Vagina (tissue), 2 donors: Measurements from ENCODE around the gene ADAT3. TPM values are rescaled to one million over a fixed set of nuclear protein-coding genes. Genes with fewer than 3 reads are reported as not detected.

Experiments
- DNase-seq, 2 donors: peaks; one replicate each; pipeline ENCODE4 v3.0.0-alpha.2; 2017; ENCODE audit errors: extremely low spot score in 2 of 2
- H3K27ac ChIP-seq: fragments of 200-600 bp; sonication (generic); one replicate; pipeline ENCODE4 v1.5.1; 2019
- H3K27me3 ChIP-seq: fragments of 200-600 bp; sonication (generic); one replicate; pipeline ENCODE4 v1.5.1; 2019
- H3K36me3 ChIP-seq, 2 donors: fragments of 200-600 bp; sonication (generic); one replicate each; pipeline ENCODE4 v1.5.1; 2017 to 2019
- H3K4me1 ChIP-seq: fragments of 200-600 bp; sonication (generic); one replicate; pipeline ENCODE4 v1.5.1; 2019
- H3K4me3 ChIP-seq, 2 donors: fragments of 200-600 bp; sonication (generic); 1 replicate in 1 of 2; 2 replicates in 1 of 2; pipeline ENCODE4 v1.5.1; 2016 to 2019
- H3K9me3 ChIP-seq: fragments of 200-600 bp; sonication (generic); one replicate; pipeline ENCODE4 v1.5.1; 2019
- POLR2A ChIP-seq, 2 donors: fragments of 450-650 bp; IDR thresholded peaks; one replicate each; pipeline ENCODE4 v1.6.1; 2017; ENCODE audit warnings: antibody characterized with exemption in 2 of 2, mild to moderate bottlenecking in 2 of 2, moderate library complexity in 2 of 2
- POLR2AphosphoS5 ChIP-seq, 2 donors: sonication (generic); formaldehyde crosslinking; IDR thresholded peaks; one replicate each; pipeline ENCODE4 v1.9.0; 2017; ENCODE audit warnings: antibody characterized with exemption in 2 of 2, mild to moderate bottlenecking in 2 of 2, low read depth in 1 of 2; ENCODE audit not compliant: insufficient read depth in 1 of 2
- intact Hi-C: fragments of 100-400 bp; cut with DNase I; formaldehyde crosslinking; loops from one replicate; pipeline ENCODE4 v1.15.1; 2023
- total RNA-seq: library from RNA; depleted of rRNA; stranded (reverse); fragments of >200 nt; gene quantifications from one replicate; pipeline ENCODE4 v1.2.3, GENCODE V29; 2016
- TF ChIP-seq, protein P1 (sequence below), 3 experiments: fragments of 450-650 bp in 2 of 3; fragments of 200-600 bp in 1 of 3; sonication (generic) in 1 of 3; IDR thresholded peaks; one replicate each; pipeline ENCODE4 v1.5.1; 2017 to 2019; ENCODE audit warnings: antibody characterized with exemption in 3 of 3, mild to moderate bottlenecking in 2 of 3, moderate library complexity in 2 of 3

Gene ADAT3
- total RNA-seq, 1 donor from 2014 or later = 5.2 TPM

DNA sequence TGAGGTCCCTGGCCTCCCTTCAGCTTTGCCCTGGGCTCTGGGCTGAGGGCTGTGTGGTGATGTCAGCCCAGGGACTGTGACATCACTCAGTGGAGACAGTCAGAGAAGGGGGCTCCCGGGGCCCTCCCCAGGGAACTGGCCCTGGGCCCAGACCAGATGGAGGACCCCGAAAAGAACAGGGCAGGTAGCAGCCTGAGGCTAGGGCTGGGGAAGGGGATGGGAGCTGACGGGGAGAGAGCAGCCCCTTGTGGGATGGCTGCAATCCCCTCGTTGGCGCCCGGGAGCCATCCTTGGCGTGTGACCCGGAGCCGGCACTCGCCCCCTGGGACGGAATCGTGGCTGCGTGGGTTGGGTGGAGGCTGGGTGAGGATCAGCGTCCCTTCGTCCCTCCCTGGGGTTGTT is 49.3 kb downstream of the ADAT3 start:
- H3K36me3 ChIP-seq = no peaks in the 10 kb centered on the region
- no peak overlapping the region for H3K4me3 ChIP-seq

DNA sequence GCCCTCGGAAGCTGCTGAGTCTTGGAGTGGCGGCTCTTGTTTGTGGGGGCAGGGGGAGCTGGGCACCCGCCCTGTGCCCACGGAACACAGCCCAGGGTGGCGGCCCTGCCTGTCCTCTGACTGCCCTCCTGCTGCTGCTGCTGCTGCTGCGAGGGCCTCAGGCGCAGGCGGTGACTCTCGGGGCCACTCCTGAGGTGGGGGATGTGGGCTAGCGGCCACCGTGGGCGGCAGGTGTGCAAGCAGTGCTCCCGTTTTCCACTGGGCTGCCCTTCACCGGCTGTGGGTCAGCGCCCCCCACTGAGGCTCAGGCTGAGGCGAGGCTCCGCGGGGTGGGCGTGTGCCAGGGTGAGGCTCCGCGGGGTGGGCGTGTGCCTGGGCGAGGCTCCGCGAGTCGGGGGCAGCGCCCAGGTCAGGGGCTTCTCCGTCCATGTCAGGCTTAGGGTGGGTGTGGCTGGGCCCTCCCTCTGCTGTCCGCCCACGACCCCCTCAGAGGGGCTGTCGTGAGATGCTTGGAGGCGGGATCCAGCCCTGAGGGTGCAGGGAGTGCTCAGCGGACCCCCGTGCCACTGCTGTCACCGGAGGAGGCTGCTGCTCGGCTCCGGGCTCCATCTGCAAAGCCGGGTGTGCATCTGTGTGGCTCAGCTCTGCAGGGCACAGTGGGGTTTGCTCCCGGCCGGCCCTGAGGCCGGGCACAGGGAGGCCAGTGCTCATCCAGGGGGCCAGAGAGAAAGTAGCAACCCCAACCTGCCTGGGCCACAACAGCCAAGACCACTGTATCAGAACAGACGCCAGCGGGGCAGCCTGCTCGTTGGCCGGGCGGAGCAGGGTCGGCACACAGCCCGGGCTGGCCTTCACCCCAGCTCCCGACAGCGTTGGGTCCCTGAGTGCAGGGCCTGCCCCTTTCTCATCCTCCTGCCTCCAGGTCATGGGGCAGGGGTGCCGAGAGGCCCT is 50.2 kb downstream of the ADAT3 start:
- Histone ChIP-seq H3K27me3 (no peaks in the 10 kb centered on the region), H3K4me1 (peaks cover 8% of the 10 kb centered on the region), H3K36me3 (no peaks in the 10 kb centered on the region), H3K9me3 (no peaks in the 10 kb centered on the region), H3K27ac (no peak overlapping the region), H3K4me3 (no peak overlapping the region)
- no peak for TF ChIP-seq POLR2A (IDR thresholded peaks at IDR 0.05)
- DNase-seq = no peak
- intact Hi-C loops = no loop called here

More for the DNA sequence above, 49.3 kb downstream of the ADAT3 start:
- H3K27ac ChIP-seq = no peak overlapping the region
- peaks cover 8% of the 10 kb centered on the region for H3K4me1 ChIP-seq
- DNase-seq = no peak
- intact Hi-C loops = no loop called here
- H3K9me3 ChIP-seq = no peaks in the 10 kb centered on the region
- TF ChIP-seq POLR2A (IDR thresholded peaks at IDR 0.05) = no peak
- TF ChIP-seq POLR2AphosphoS5 (IDR thresholded peaks at IDR 0.05; ENCODE audit: insufficient read depth in 1 of 2, low read depth in 1 of 2) = no peak
- TF ChIP-seq, protein P1, sequence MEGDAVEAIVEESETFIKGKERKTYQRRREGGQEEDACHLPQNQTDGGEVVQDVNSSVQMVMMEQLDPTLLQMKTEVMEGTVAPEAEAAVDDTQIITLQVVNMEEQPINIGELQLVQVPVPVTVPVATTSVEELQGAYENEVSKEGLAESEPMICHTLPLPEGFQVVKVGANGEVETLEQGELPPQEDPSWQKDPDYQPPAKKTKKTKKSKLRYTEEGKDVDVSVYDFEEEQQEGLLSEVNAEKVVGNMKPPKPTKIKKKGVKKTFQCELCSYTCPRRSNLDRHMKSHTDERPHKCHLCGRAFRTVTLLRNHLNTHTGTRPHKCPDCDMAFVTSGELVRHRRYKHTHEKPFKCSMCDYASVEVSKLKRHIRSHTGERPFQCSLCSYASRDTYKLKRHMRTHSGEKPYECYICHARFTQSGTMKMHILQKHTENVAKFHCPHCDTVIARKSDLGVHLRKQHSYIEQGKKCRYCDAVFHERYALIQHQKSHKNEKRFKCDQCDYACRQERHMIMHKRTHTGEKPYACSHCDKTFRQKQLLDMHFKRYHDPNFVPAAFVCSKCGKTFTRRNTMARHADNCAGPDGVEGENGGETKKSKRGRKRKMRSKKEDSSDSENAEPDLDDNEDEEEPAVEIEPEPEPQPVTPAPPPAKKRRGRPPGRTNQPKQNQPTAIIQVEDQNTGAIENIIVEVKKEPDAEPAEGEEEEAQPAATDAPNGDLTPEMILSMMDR (IDR thresholded peaks at IDR 0.05) = no peak
- no peaks in the 10 kb centered on the region for H3K27me3 ChIP-seq

DNA sequence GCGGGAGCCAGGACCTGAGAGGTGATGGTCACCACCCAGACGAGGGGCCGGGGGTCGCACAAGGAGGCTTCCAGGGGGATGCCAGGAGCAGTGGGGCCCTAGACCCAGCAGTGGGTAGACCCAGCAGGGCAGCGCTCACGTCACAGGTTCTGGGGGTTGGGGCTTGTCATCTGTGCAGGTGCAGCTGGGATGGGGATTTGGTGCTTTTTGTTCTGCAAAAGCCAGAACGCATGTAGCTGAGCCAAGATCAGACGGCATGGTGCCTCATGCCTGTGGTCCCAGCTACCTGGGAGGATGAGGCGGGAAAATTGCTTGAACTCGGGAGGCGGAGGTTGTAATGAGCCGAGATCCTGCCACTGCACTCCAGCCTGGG is 50.9 kb downstream of the ADAT3 start:
- intact Hi-C loops = no loop called here
- no peaks in the 10 kb centered on the region for H3K27me3 ChIP-seq
- H3K36me3 ChIP-seq = no peaks in the 10 kb centered on the region
- peaks cover 10% of the 10 kb centered on the region for H3K4me1 ChIP-seq
- no peaks in the 10 kb centered on the region for H3K9me3 ChIP-seq
- no peak overlapping the region for H3K4me3 ChIP-seq
- TF ChIP-seq, protein P1 (IDR thresholded peaks at IDR 0.05) = no peak
- TF ChIP-seq POLR2AphosphoS5 (IDR thresholded peaks at IDR 0.05; ENCODE audit: insufficient read depth in 1 of 2, low read depth in 1 of 2) (no peak), POLR2A (IDR thresholded peaks at IDR 0.05) (no peak)
- DNase-seq = no peak
- no peak overlapping the region for H3K27ac ChIP-seq

DNA sequence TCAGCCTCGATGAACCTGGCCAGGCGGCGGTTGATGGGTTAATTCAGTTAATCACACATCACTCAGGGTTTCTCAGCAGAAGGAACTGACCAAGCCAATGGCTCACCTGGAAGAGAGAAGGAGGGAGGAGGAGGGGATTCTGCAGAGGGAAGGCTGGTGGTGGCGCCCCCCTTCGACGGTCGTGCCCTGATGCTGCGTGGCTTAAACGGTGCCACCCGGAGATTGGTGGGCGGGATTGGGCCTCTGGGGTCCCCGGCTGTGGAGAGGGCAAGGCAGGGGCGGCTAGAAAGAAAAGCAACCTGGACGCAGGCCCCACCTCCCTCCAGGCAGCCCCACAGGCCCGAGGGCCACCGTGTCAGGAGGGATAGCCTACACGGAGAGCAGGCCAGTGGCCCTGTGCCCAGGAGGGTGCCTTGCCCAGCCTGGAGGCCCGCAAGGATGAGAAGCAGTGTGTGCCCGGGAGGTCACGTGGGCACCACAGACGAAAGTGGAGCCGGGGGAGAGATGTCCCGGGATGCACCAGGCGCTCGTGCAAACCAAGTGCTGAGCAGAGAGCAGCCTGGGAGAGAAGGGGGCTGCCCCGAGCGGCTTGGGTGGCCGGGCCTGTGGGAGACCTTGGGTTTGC is 51.8 kb downstream of the ADAT3 start:
- Histone ChIP-seq H3K4me3 (no peak overlapping the region), H3K36me3 (no peaks in the 10 kb centered on the region), H3K4me1 (peaks cover 17% of the 10 kb centered on the region), H3K9me3 (no peaks in the 10 kb centered on the region), H3K27ac (no peak overlapping the region), H3K27me3 (no peaks in the 10 kb centered on the region)
- intact Hi-C loops = no loop called here
- no peak for TF ChIP-seq POLR2A (IDR thresholded peaks at IDR 0.05)
- TF ChIP-seq POLR2AphosphoS5 (IDR thresholded peaks at IDR 0.05; ENCODE audit: insufficient read depth in 1 of 2, low read depth in 1 of 2) = no peak
- TF ChIP-seq, protein P1 (IDR thresholded peaks at IDR 0.05) = no peak
- DNase-seq = no peak

DNA sequence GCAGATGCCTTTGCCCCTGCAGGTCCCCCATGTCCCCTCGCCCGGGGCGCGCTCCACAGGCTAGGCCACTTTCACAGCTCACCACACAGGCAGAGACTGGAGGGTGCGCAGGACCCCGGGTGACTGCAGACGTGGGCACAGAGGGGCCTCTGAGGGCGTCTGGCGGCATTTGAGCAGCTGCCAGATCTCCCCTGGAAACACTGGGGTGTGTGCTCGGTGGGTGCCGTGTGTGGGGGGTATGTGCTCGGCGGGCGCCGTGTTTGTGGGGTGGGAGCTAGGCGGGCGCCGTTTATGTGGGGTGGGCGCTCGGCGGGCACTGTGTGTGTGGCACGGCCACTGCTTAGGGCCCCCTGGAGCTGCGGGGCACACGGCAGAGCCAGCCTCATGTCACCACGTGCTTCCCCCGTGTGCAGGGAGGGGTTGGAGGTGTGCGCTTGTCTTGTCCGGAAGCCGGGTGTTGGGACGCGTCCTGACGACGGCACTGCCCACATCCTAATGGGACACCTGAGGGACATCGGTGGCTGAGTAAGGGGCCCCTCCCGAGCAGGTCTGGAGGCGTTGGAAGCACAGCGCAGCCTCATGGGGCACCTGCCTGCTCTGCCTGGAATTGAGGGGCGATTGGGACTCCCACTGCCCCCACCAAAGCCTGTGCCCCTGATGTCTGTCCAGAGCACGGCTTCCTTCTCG is 52.5 kb downstream of the ADAT3 start:
- no peak overlapping the region for H3K27ac ChIP-seq
- peaks cover 17% of the 10 kb centered on the region for H3K4me1 ChIP-seq
- no peaks in the 10 kb centered on the region for H3K27me3 ChIP-seq
- H3K36me3 ChIP-seq = no peaks in the 10 kb centered on the region
- H3K9me3 ChIP-seq = no peaks in the 10 kb centered on the region
- H3K4me3 ChIP-seq = no peak overlapping the region
- no peak for DNase-seq
- no peak for TF ChIP-seq POLR2A (IDR thresholded peaks at IDR 0.05)
- TF ChIP-seq POLR2AphosphoS5 (IDR thresholded peaks at IDR 0.05; ENCODE audit: insufficient read depth in 1 of 2, low read depth in 1 of 2) = no peak
- TF ChIP-seq, protein P1 (IDR thresholded peaks at IDR 0.05) = no peak
- intact Hi-C loops = no loop called here
